ENCODE measurements around the gene CDA.
"Not testable (repeated sequence)": the region's sequence is repeated elsewhere in the genome, so short reads cannot be mapped to it uniquely, and the experiment has no call there.

Gene CDA

DNA sequence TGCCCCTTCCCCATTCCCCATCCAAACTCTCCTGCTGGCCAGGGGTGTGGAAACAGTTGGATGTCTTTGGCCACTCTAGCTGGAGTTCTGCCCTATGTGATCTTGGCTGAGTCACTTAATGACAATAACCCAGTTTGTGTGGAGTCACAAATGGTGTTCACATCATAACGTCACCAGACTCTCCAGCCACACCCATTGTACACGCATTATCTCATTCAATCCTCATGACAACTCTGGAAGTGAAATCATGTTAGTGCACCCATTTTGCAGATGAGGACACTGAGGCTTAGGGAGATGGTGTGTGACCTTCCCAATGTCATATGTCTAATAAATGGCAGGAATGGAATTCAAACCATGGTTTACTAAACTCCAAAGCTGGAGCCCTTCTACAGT, 1.2 kb upstream of the CDA start:
- no peak for DNase-seq

DNA sequence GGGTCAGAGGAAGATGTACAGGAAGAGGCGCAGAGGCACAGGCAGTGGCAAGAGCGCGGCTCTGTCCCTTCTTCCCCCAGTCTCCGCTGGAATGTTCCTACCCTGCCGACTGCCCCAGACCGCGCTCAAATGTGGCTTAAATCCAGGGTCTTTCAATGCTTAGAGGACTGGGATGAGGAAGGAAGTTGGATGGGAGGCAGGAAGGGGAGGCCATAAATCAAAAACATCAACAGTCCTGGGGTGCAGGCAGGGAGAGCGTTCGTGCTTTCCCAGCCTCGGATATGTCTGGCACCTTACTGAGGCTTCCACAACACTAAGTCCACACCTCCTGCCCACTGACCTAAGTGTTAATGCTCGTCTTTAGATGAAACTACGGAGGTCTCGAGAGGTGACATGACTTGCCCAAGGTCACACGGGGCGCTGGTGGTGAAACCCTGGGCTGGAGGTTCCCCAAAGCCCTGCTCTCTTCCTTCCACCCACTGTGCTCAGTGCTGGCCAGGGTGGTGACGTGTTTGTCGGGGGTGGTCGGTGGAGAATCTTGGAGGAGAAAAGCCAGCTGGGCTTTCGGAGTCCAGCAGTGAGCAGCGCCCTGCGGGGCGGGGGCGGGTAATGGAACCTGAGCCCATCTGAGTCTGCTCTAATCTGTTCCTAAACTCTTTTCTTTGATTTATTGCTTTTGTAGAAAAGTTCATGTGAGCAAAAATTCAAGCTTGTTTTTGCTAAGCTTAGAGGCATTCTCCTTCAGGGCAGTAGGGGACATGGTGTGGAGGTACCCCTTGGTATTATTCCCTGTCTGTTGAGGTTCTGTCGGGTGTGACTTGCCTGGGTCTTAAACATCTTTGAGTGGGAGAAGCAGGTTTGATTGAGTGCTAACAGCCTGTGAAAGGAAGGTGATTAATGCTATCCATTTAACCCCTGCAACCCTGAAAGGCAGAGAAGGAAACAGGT, 708 bp downstream of the CDA start:
- no peak for DNase-seq

DNA sequence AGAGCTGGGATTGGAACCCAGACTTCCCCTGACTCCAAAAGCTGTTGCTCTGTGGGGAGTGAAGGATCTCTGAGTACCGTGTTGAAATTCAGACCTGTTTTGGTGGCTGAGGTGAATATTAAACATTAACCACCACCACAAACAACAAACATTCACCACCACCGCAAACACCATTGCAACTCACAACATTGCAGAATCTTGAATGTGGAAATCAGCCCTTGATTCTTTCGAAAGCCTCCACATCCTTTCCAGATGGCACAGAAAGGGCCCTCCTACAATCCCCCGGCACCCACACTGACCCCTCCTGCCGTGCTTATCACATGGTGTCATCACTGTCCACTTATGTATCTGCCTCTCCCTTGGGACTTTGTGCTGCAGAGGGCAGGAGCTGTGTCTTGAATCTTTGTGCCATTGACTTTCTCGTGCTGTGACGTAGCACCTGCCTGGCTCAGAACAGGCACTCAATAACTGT, 1.4 kb downstream of the CDA start:
- DNase-seq: no peak

DNA sequence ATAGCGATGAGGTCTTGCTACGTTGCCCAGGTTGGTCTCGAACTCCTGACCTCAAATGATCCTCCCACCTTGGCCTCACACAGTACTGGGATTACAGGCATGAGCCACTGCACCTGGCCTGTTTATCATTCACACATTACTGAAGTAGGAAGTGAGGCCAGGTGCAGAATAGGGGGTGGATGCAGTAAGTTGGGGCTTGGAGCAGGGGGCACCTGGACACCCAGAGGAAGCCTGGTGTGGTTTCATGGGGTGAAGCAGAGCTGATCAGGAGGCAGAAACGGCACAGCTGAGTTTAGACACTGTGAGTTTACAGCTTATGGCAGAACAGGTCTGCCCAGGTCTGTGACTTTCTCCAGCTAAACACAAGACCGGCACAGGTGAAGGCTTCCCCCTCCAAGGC, 4.9 kb downstream of the CDA start:
- DNase-seq: no peak

DNA sequence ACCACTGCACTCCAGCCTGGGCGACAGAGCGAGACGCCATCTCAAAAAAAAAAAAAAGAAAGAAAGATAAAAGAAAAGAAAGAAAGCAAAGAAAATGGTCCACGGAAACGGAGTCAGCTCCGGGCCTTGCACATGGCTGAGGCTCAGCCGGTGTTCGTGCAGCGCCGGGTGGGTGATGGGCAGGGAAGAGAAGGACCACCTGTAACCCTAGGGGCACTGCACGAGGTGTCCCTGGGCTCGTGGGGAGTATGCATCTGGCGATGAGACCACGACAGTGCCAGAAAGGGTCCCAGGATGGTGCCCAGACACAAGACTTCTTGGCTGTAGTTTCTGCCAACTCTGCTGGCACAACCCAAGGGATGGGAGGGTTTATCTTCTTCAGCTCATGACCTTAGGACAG, 5.8 kb downstream of the CDA start:
- no peak for DNase-seq

DNA sequence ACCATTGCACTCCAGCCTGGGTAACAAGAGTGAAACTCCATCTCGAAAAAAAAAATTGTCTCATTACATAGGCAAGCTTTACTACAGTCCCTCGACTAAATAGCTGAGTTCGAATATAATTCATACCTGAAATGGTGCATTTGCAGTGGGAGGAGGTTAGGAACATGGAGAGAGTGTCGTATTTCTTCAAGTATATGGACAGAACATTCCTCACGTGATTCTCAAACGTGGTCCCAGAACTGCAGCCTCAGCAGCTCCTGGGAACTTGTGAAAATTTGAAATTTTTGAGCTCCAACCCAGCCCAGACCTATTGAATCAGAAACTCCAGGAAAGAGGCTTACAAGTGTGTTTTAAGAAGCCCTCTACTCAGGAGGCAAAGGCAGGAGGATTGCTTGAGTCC, 7.2 kb downstream of the CDA start:
- DNase-seq: no peak

DNA sequence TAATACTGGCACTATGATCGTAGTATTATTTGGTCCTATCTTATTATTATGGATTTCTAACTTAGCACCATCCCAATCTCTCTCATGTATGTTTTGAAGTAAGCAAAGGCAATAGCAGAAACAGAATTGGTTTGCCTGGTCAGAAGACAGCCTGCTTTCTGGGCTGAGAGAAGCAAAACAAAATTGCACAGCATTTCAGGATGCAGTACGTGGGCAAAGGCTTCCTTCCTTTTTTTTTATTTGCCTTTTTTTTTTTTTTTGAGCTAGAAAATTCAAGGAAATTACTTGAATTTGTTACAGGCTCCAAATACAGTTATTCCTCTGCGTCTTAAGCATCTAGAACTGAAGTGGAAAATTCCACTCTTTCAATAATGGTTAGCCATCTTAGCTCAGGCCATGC, 8.8 kb downstream of the CDA start:
- DNase-seq: no peak

DNA sequence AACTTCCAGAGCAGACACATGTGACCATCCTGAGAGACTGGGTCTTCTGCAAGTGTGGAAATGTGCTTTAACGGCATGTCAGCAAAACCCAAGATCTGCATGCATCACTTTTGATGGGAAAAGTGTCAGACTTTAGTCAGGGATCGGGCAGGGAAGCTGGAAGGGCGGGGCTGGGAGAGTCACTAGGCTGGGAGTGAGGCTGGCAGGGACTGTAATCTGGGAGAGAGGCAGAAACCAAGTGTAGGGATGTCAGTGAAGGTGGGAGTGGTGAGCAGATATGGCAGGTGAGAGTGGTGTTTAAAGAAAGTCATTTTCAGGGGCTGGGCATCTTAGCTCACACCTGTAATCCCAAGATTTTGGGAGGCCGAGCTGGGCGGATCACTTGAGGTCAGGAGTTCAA, 11.3 kb downstream of the CDA start:
- DNase-seq: no peak

DNA sequence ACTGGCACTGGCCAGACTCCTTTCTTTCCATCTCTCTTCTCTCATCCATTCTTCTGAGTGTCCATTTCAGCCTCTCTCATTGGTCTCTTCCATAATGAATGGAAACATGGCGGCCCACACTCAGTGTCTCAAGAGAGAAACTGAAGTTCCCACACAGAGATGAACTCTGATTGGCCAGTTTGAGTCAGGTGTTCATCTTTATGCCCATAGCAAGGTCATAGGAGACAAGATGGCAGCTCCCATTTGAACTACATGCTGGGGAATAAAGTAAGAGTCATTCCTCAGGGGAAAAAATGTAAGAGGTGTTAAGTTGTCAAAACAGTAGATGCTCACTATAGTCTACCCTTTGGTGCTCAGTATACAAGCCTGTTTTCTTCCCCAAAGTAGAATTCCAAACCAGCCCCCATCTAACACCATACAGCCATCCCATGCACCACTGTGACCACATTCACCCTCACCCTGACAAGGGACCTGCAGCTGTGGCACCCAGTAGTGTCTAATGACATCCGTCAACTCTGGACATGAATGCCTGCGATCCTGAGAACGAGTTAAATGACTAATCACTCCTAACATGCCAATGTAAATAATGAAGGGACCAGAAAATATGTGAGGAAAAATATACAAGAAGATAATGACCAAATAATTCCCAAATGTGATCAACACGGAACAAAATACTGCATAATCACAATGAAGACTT, 12.4 kb downstream of the CDA start:
- no peak for DNase-seq

DNA sequence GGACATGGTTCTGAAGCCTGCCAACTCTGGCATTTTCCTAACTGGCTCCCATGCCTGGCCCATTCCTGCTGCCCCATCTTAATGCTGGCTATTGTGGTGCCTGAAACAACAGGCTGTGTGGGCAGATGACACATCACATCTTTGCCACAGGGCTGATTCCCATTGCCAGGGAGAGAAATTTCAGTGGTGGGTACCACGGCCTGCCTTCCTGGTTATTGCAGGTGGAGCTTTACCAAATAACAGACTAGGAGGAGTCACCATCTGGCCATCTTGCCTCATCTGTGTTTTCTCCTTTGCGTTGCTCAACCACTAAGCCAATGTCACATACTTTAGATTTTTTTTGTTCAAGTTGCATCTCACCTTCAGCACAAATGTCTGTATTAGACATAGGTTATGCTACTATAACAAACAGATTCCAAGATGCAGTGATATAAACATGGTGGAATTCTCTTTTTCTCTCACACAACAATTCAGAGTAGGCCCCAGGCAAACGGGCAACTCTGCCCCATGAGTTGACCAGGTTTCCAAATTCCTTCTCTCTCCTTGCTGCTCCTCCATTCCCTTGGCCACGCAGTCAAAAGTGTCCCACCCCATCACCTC, 14.1 kb downstream of the CDA start:
- DNase-seq: no peak

DNA sequence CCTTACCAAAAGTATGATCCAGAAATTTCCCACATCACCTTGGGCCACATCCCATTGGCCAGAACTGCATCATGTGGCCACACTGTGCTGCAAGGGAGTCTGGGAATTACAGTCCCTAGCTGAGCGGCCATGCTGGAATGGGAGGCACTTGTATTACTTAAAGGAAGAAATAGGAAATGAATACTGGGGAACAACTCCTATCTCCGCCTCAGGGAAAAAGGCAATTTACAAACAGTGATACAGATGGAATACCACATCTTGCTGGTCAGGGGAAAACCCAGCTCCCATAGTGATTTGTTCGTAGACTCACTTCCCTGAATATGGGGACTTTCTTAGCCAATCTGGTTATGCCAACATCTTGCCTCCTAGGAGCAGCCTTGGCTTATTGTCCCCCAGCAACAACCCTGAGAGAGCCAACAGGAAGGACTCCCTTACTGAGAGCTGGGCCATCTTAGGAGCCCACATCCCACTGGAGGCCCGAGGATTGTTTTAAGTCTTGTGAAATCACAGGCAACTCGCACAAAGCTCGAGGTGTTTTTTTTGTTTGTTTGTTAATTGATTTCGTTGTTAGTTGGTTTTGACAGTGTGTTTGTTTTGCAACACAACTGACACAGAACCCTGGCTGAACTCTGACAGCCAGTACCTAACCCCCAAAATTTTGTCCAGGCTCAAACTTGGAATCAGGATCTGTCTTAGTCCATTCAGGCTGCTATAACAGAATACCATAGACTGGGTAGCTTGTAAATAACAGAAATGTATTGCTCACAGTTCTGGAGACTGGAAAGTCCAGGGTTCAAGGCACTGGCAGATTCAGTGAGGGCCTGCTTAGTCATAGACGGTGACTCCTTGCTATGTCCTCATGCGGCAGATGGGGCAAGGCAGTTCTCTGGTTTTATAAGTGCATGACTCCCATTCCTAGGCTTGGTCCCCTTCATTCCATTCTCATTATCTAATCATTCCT, 14.9 kb downstream of the CDA start:
- no peak for DNase-seq

DNA sequence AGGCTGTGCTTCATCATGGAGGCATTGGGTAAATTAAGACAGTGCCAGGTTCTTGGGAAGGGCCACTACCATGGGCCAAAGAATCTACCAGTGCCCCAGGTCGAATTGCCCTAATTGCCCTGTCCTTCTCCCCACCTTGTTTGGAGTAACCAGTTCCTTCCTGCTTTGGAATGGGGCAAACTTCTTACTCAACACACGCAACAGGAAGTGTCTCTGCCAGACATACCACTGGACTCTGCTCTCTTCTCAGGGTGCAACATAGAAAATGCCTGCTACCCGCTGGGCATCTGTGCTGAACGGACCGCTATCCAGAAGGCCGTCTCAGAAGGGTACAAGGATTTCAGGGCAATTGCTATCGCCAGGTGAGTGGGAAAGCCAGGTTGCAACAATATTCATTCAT, 15.8 kb downstream of the CDA start:
- no peak for DNase-seq

DNA sequence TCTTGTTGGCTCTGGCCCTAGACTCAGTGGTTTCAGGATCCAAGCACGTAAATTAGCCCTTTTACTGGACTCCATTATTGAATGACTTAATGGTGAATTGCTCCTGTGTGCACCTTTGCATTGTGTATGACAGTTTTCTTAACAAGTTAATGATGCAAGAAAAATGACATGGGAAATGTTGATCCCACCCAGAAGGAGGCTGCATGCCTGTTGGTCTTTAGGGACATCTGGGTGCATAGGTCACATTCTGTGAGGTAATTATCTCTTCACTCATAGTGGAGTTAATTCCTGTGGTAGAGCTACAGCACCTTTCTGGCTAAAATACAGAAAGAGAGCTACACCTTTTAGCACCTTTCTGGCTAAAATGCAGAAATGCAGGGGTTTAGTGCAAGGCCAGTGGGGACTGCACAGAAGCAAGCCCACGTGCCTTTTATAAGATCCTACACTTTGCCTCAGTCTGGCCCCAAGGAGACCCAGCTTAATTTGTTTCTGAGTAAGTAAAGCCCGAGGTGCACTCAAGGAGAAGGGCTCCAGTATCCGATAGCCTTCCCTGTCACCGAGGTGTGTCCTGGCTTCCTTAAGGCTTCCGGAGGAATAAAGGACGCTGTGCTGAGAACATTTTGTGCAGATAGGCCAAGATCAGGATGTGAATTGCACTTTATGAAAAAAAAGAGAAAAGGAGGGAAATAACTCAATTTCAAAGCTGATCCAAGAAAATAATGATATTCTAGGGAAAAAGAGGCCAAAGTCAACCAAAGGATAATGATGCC, 18.1 kb downstream of the CDA start:
- not testable (repeated sequence) for DNase-seq

DNA sequence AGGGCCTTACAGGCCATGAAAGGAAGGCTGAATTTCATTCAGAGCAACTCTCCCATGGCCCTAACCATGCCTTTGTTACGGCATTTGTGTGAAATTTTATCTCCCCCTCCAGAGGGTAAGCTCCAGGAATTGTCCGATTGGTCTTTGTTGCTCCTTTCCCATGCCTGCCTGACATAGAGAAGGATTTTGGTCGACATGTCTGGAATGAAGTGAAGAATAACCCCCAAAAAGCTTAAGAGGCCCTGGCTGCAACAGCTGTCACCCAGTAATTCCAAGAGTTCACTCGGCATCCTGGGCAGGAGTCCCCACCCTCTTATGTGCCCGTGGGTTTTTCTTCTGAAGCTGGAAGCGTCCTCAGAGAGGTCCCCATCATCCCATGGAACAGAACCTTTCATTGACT, 20.6 kb downstream of the CDA start:
- DNase-seq: no peak

DNA sequence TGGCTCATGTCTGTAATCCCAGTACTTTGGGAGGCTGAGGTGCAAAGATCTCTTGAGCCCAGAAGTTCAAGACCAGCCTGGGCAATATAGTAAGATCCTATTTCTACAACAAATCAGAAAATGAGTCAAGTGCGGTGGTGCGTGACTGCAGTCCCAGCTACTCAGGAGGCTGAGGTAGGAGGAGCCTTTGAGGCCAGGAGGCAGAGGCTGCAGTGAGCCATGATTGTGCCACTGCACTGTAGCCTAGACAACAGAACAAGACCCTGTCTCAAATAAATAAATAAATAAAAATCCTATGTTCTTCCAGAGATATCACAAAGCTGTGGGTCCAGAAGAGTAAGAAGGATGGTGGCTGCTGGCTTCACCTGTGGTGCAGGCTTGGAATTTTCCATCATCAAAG, 22.1 kb downstream of the CDA start:
- no peak for DNase-seq

DNA sequence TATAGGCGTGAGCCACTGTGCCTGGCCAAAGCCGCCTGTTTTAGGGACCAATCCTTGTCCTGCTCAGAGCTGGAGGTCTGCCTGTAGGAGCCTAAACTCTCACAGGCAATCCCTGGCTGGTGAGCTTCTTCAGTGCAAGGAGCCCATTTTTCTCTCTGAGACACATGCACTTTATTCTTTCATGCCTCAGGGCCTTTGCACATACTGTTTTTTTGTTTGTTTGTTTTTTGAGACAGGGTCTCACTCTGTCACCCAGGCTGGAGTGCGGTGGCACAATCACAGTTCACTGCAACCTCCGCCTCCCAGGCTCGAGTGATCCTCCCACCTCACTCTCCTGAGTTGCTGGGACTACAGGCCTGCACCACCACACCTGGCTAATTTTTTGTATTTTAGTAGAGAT, 22.8 kb downstream of the CDA start:
- DNase-seq: no peak

DNA sequence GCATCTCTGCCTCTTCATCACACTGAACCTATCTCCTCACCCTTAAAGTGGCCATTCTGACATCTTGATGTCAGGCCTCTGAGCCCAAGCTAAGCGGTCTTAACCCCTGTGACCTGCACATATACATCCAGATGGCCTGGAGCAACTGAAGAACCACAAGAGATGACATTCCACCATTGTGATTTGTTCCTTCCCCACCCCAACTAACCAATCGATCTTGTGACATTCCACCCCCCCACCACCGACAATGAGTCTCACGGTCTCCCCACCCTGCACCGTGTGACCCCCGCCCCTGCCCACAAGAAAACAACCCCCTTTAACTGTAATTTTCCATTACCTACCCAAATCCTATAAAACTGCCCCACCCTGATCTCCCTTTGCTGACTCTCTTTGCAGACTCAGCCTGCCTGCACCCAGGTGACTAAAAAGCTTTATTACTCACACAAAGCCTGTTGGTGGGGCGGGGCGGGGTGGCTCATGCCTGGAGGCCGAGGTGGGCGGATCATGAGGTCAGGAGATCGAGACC, 23.4 kb downstream of the CDA start:
- DNase-seq: no peak

DNA sequence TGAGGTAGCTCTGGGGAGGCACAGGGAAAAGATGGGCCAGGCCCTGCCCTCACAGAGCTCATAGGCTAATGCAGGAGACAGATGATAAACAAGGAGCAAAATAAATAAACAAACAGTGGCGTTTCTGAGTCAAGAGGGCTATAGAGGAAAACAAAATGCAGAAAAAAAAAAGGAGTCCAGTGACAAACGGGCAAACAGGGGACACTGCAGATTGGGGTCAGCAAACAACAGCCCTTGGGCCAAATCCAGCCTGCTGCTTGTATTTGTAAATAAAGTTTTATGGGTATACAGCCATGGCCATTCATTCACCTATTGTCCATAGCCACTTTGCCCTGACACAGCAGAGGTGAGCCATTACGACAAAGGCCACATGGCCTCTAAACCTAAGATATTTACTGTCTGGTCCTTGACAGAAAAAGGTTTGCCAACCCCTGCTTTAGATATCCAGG, 25.3 kb downstream of the CDA start:
- DNase-seq: no peak

DNA sequence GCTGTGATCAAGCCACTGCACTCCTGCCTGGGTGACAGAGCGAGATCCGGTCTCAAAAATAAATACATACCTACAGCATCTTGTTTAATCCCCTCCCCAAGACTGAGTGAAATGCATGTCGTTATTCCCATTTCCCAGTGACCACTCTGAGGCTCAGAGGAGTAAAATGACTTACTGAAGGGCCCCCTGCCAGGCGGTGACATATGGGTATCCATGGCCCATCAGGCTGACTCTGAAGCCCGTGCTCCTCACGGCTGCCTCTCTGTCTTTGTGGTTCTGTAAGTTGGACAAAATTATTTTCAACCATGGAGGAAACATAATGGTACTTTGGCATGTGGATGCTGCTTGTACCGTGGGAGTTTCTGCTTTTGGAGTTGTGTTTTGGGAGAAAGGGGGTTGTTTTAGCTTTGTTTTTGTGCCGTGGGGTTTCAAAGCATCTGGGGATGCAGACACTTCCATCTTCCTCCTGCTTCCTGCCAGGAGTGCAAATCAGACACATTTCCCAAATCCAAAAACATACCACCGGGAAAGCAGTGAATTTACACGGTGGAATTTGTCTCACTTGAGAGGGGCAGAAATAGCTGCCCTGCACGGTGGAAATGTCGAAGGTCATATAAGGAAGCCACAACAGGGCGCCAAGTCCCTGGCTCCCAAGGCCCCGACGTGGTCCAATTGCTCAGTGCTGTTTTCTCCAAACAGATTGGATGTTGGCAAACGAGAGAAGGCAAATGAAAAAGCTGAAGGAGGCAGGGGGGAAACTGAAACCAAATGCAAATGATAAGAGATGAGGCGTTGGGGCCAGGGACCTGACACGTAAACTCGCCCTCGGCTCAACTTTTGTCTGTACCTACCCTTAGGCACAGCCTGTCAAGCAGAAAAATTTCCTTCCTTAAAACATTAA, 27.3 kb downstream of the CDA start:
- DNase-seq: no peak

DNA sequence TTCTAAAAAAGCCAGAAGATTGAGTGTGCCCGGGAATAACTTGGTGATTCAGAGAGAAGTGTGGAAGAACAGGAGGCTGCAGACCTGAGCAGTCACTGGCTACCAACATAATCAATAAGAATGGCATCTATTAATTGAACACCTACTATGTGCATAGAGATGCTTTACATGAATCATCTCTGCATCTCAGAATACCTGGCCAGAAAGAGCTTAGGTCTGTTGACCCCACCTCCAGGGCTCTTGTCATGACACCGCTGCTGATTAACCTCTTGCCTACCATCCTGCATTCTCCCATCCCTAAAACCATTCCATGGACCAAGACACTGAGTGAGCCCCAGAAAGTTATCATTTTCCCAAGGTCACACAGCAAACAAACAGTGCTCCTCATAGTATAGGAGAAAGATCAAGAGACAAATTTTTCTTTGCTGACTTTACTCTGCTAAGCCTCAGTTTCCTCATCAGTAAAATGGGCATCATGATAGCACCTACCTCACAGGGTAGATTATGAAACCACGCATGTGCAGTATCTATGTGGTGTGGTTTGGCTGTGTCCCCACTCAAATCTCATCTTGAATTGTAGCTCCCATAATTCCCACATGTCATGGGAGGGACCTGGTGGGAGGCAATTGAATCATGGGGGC, 28.1 kb downstream of the CDA start:
- no peak for DNase-seq

All from activated CD4-positive, alpha-beta T cell treated with anti-CD3 and anti-CD28 coated beads, Interleukin-2, Interleukin-6, amounts not matched to agents 100 ng/mL and 50 ng/mL, durations not matched to agents 16 hours and 8 hours (primary cell).